AG10803 (cell line): ENCODE measurements around the gene HSD17B1.

Experiments used
- DNase-seq: peaks from one replicate; pipeline ENCODE4 v3.0.0; 2010; ENCODE audit warnings: low read depth
- H3K4me3 ChIP-seq: 2 replicates; pipeline ENCODE4 v1.5.1; 2011; ENCODE audit warnings: mild to moderate bottlenecking, low read length, control low read depth
- CTCF ChIP-seq: conservative IDR thresholded peaks from 2 replicates; pipeline ENCODE4 v1.5.1; 2011; ENCODE audit warnings: mild to moderate bottlenecking, low read length, control low read depth, inconsistent platforms

The HSD17B1 gene

GRCh38 chr17:42590886-42591285 is 38.2 kb downstream of the HSD17B1 start:
- TF ChIP-seq CTCF, result no peak
- no peak for DNase-seq

DNA sequence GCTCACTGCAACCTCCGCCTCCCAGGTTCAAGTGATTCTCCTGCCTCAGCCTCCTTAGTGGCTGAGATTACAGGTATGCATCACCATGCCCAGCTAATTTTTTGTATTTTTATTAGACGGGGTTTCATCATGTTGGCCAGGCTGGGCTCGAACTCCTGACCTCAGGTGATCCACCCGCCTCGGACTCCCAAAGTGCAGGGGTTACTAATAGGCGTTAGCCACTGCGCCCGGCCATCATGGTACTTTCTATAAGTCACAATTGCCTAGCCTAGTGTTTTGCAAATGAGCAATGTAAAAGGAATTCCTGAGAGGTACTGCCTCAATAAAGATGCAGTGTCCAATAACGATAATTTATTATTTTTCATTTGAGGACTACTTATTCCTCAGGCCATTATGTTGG is 38.7 kb downstream of the HSD17B1 start:
- no peak for DNase-seq
- TF ChIP-seq CTCF, result no peak

More at GRCh38 chr17:42590886-42591285, 38.2 kb downstream of the HSD17B1 start:
- H3K4me3 ChIP-seq, result no peak overlapping the region

DNA sequence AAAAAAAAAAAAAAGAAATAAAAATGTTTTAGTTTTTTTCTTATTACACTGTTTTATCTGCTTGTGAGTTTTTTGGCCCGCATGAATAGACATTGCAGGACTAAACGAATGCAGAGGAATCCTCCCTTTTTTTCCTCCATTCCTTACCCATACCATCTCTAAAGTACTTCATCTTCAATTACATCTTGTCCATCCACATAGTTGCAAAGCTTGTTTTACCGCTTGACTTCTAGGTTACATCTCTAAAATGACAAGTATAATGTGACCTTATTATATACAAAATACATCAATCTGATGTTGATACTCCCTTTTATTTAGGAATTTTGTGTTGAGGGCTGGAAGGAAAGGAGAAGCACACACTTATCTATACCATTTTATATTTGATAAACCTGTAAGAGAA is 43.7 kb downstream of the HSD17B1 start:
- TF ChIP-seq CTCF, result no peak
- DNase-seq, result no peak

More for the DNA sequence above, 38.7 kb downstream of the HSD17B1 start:
- no peak overlapping the region for H3K4me3 ChIP-seq

GRCh38 chr17:42598905-42599304 is 46.2 kb downstream of the HSD17B1 start:
- peak; percentile 43 for DNase-seq
- TF ChIP-seq CTCF, result no peak
- no peak overlapping the region for H3K4me3 ChIP-seq

More for the DNA sequence above, 43.7 kb downstream of the HSD17B1 start:
- no peak overlapping the region for H3K4me3 ChIP-seq

DNA sequence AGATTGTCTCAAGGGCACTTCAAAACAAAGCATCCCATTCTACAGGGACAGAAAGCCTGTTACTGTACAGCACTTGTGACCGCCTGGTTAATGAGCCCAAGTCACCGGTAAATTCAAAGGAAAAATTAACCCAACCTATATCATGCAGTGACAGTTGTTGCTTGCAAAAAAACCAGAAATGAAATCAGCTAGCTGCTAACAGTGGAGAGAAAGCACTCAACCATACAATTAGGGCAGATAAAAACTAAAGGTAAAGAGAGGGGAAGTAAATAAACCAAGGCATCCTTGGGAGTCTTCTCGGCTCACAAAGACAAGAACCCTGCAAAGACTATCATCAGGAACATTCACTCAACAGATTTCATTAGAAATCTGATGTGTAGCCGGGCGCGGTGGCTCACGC is 50.6 kb downstream of the HSD17B1 start:
- H3K4me3 ChIP-seq, result no peak overlapping the region
- no peak for TF ChIP-seq CTCF
- no peak for DNase-seq
